Erythroblast (primary cell): ENCODE measurements around the gene MYO1E.

Source experiments
- DNase-seq, 2 experiments: peaks; one replicate each; lab custom pipeline; 2025; lab: John Stamatoyannopoulos, UW
- GATA1 ChIP-seq: IDR thresholded peaks from 2 replicates; pipeline ENCODE4 v1.6.1; 2011; ENCODE audit warnings: low read depth, mild to moderate bottlenecking, control low read depth, low read length, moderate library complexity
- POLR2A ChIP-seq: IDR thresholded peaks from 2 replicates; pipeline ENCODE4 v1.6.1; 2011; ENCODE audit warnings: mild to moderate bottlenecking, low read length

Gene MYO1E

DNA sequence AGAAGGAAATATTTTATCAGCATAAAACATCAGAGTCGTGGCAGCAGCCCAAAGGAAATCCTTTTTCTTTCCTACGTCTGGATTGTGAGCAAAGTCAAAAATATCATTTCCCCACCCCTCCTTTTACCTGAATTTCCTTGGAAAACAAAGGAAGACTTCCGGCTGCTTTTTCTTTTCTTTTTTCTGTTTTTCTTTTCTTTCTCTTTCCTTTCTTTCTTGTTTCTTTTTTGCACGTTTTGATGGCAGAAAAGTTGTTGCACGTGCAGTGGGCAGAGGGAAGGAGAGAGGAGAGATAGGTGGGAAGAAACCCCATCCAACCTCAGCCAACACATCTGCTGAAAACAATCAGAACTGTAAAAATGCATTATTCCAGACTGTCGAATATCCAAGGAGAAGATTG, 544 bp upstream of the MYO1E start:
- TF ChIP-seq POLR2A (no peak), GATA1 (no peak)
- DNase-seq: no peak

DNA sequence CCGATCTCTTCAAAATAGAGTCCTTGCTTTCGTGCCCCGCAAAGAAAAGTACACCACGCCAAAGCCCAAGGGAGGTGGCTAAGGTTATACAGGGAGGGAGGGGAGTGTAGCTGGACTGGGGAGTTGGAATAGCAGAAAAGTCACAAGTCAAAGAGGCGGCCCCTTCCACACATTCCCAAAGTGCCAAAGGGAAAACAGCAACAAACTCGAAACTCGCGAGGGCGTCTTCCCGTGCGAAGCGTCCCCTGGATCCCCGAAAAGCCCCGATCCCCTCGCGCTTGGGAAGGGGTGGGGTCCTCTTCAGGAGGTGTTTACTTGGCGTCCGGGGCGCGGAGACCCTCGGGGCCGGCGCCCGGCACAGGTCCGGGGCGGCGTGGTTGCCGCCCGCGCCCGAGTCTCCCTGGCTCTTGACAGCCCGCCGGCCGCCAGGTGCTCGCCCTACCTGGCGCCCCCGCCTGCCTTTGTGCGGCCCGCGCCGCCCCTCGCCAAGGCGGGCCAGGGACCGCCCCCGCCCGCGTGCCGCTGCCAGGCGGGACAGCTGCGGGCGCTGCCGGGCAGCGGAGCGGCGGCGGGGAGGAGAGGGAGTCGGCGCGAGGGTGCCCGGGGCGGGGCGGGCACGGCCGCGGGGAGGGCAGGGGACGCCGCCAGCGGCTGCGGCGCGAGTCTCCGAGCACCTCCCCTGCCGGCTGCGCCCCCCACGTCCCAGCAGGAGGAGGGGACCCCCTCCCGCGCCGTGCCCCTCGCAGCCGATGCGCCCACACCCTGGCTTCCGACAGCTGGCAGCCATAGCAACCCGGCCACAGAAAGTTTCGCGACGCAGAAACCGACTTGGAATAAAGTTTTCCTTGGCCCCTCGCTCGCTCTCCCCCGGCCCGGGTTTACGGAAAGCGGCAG, 966 bp downstream of the MYO1E start:
- TF ChIP-seq GATA1 (no peak), POLR2A (no peak)
- DNase-seq: no peak

DNA sequence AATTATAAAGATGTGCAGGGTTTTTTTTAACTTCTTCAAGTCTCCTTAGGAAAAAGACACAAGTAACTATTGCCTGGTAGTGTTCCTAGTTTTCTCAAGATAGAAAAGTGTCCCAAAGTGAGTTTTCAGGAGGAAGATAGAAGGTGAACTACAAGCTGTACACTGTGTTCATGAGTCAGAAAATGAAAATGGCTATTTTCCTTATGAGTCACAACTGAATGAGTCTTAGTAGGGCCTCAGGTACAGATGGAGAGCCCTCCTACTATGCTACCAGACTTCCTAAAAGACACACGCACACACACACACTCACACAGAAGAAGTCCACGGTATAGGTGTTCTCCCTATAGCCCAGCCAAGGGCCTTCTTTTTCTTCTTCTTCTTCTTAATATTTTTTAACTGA, 3.1 kb downstream of the MYO1E start:
- no peak for DNase-seq
- TF ChIP-seq POLR2A (no peak), GATA1 (no peak)

DNA sequence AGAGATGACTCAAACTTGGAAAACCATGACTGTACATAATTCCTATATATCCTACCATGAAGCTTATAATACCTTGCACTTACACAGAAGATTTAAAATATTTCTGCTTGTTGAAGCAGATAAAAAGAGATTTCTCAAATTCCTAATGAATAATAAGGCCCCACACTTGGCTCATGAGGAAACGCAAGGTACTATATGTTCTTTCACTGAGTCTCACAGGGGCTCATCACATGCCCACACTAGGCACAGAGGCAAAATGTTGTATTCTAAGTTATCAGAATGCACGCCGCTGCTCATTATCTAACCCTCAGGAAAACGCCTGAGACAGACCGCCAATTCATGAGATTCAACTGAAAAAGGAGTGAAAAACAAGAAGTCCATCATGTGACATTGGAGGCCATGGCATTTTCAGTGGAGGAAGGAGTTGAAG, 5.6 kb downstream of the MYO1E start:
- no peak for DNase-seq
- TF ChIP-seq POLR2A (no peak), GATA1 (no peak)

DNA sequence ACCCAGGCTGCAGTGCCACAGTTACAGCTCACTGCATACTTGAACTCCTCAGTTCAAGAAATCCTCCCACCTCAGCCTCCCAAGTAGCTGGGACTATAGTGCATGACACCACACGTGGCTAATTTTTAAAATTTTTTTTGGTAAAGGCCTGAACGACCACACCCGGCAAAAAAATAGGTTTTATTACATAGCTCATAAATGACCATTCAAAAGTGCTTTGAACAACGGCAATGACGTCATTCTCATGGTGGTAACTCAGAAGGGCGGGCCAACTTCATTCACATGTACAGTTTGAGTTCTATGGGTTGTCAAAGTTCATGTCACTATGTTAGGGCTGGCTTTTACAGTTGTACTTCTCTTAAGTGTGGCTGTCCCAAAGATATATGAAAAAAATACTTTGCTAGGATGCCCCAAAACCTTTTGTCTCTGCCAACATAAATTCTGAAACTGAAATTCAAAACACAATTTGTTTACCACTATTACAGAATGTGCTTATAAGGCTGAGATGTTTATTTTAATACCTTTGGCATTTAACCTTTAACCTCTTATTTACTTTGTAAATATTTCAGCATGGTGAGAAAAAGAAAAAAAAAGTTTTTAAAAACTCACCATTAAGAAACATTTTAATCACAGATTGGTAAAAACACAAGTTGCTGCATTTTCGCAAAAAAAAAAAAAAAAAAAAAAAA, 6.2 kb downstream of the MYO1E start:
- TF ChIP-seq POLR2A (no peak), GATA1 (no peak)
- DNase-seq: no peak

DNA sequence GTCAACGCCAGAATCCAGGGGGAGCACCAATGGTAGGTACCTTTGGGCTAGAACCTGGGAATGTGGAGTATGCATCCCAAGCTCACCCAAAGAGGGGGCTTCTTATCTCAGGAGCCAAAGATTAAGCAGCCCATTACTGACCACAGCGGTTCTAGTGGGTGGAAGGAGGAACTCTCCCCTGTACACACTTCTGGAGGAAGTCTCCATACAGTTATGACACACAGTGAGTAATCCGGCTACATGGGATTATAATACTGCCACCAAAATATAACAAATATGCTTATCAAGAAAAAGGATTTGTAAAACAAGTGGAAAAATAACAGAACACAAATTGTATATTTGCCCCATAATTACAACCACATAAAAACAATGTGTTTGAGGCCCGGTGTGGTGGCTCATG, 8.4 kb downstream of the MYO1E start:
- DNase-seq: no peak
- TF ChIP-seq POLR2A: no peak
- TF ChIP-seq GATA1: no peak

DNA sequence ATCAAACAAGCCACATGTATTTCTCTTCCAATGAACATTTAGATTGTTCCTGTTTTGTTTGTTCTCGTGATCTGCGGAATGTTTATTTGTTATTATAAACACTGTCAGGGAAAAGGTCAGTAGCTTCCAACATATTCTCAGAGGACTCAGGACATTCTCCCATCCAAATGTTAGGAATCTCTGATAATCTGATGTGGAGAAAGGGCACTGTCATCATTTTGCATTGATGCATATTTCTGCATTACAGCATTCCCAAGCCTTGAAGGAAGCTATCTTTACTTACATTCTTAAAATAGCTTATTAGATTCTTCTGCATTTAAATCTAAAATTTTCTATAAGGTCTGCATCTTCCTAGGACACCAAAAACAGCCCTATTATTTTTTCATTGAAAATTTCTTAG, 10.3 kb downstream of the MYO1E start:
- no peak for TF ChIP-seq GATA1

DNA sequence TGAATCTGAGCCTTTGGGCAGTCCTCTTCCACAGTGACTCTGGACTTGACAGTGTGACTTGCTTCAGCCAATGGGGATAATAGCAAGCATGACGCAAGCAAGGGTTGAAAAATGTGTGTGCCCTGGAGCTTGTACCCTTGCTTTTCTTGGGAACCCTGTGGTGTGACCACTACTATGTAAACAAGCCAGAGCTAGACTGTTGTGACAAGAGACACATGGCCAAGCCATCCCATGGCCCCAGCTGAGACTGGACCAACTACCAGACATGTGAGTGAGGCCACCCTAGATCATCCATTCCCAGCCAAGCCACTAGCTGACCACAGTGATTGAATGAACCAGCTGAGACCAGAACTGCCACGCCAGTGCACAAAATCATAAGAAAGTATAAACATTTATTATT, 11.8 kb downstream of the MYO1E start:
- no peak for TF ChIP-seq GATA1
- no peak for TF ChIP-seq POLR2A
- no peak for DNase-seq

More for the DNA sequence above, 10.3 kb downstream of the MYO1E start:
- no peak for DNase-seq

DNA sequence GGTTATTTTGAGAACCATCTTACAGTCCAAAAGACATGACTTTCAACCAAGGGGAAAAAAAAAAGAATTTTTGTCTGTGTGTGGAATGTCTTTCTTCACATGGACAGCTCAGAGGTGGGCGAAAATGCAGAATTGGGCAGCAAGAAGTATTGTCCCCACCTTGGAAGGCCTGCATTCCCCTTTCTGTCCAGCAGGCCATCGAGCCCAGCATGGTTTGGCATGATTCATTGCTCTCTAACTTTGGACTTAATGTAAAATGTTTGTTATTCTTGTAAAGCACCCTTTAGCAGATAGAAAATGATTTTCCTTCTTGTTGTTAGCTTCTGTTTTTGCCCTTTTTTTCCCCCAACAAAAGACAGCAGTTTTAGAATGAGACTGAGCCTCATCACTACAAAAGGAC, 12.4 kb downstream of the MYO1E start:
- TF ChIP-seq POLR2A (no peak), GATA1 (no peak)
- no peak for DNase-seq

DNA sequence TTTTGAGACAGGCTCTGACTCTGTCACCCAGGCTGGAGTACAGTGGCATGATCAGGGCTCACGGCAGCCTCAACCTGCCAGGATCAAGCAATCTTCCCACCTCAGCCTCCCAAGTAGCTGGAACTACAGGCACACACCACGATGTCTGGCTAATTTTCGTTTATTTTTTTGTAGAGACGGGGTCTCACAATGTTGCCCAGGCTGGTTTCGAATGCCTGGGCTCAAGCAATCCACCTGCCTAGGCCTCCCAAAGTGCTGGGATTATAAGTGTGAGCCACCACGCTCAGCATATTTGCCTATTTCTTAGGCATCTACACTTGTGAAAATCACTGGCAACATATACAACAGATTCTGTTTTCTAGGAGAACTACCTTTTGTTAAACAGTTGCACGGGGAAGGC, 16.9 kb downstream of the MYO1E start:
- DNase-seq: no peak
- no peak for TF ChIP-seq GATA1
- TF ChIP-seq POLR2A: no peak

DNA sequence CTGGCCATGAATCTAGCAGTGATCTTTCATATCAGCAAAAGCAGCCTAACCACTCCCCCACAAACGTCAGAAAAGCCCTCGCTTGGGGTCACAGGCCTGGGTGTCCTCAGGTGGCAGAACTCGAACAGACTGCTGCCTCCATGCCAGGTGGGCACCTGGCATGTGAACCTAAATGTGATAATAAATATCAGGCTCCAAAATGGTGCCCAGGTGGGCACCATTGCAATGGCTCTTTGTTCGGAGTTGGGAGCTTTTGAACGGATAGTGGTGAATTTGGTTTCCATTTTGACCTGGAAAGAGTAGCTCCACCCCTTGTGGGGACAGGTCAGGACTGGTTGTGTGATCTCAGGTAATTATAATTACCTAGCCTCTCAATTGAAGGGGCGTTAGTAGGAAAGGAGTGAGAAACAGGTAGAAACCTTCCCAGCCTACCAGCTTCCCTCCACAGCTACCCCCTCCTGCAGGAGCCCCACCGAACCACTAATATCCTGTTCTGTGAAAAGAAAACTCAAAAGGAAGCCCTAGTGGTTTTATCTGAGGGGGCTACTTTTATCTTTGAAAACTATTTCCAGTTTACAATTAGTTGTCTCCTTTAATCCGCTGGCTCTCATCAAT, 18.1 kb downstream of the MYO1E start:
- TF ChIP-seq POLR2A: no peak
- no peak for TF ChIP-seq GATA1
- no peak for DNase-seq

DNA sequence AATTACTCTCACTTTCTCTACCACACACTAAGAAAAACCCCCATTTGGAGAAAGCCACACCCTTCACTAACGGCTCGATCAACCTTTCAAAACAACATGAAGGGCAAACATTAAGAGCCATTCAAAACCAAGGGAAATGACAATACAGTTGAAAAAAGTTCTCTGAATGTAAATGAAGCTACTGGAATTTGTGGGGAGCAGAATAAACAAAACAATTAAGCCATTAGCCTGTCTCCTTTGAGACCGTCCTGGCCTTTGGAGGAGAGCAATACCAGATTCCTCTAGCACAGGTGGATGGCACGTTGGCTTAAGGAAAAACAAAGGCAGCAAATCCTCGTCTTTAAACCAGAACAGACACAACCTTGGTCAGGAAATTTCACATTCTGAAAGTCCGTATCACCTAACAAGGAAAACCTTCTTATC, 18.7 kb downstream of the MYO1E start:
- TF ChIP-seq GATA1 (no peak), POLR2A (no peak)
- DNase-seq: no peak

DNA sequence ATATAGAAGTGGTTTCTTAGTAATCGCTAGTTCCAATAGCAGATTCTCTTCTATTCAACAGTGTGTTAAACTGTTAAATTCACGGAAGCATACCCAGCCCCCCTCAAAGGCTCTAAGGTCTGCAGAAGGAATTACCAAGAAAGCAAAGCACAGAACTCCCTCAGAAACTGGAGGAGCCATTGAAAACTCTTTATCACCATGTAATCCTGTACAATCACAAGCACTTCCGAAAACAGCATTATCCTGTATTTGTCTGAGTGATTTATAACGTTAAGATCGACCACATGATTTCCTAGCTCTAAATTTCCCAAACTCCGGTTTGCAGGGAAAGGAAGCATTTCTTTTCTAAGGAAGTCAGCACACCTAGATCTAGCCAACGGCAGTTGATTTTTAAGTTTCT, 20.0 kb downstream of the MYO1E start:
- no peak for TF ChIP-seq POLR2A
- DNase-seq: no peak

DNA sequence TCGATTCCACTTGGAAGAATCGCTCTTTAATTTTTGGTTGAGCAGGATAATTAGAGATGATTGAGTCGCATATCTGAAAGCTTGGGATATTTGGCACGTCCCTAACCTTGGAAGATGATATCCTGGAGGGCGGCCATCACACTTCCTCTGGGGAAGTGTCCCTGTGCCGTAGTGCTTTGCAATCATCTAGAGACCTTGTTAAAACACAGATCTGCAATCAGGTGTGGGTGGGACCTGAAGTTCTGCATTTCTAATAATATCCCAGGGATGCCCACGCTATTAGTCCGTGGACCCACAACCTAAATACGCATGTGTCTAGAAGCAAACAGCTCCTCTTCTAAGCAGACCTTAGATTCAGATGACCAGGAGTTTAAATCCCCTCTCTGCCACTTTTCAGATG, 20.5 kb downstream of the MYO1E start:
- DNase-seq: no peak
- no peak for TF ChIP-seq POLR2A
- no peak for TF ChIP-seq GATA1

DNA sequence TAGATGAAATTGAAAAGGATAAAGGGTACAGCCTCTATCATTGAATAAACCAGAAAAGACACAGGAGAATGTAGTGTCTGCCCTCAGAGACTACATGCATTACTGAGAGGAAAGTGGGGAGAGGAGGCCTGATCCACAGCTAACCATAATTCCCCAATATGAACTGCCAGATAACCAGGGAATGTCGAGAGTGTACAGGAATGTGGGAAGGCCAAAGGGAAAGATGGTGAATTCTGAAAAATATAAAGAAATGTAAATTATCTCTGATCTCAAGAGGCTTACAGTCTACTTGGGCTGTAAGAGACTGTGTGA, 22.3 kb downstream of the MYO1E start:
- no peak for DNase-seq
- TF ChIP-seq GATA1 (no peak), POLR2A (no peak)
